GM18511 (cell line): ENCODE data around the gene KDM4C.
A peak's percentile ranks its signal among the peaks of the same experiment; 100 is the strongest.
"Not testable (repeated sequence)": the region's sequence is repeated elsewhere in the genome, so short reads cannot be mapped to it uniquely, and the experiment has no call there.

Experiments
- ATAC-seq: cut with Tn5 transposase; IDR thresholded peaks from one replicate; pipeline ENCODE4 v1.9.1; 2021; ENCODE audit warnings: mild to moderate bottlenecking, moderate library complexity; ENCODE audit not compliant: unreplicated experiment

KDM4C gene

GRCh38 chr9:6802926-6803325, 45.2 kb downstream of the KDM4C start:
- ATAC-seq = no peak

- no peak for ATAC-seq
These were observed 47.8 kb downstream of the KDM4C start for GRCh38 chr9:6805532-6805931.

GRCh38 chr9:6806318-6806717, 48.5 kb downstream of the KDM4C start:
- not testable (repeated sequence) for ATAC-seq

- ATAC-seq = not testable (repeated sequence)
These were observed 49.9 kb downstream of the KDM4C start for GRCh38 chr9:6807669-6808068.

GRCh38 chr9:6811436-6811835, 53.7 kb downstream of the KDM4C start:
- ATAC-seq = no peak

GRCh38 chr9:6816581-6816980, 58.8 kb downstream of the KDM4C start:
- no peak for ATAC-seq

- no peak for ATAC-seq
These were observed 60.6 kb downstream of the KDM4C start for GRCh38 chr9:6818292-6818922.

GRCh38 chr9:6819112-6819511, 61.3 kb downstream of the KDM4C start:
- ATAC-seq = no peak

GRCh38 chr9:6819529-6819928, 61.8 kb downstream of the KDM4C start:
- no peak for ATAC-seq

GRCh38 chr9:6822696-6823095, 64.9 kb downstream of the KDM4C start:
- ATAC-seq = no peak

- peak; percentile 78 for ATAC-seq
These were observed 69.8 kb downstream of the KDM4C start for GRCh38 chr9:6827439-6828145.

- ATAC-seq = no peak
These were observed 71.3 kb downstream of the KDM4C start for GRCh38 chr9:6829027-6829426.

- no peak for ATAC-seq
These were observed 71.8 kb downstream of the KDM4C start for GRCh38 chr9:6829536-6829935.

GRCh38 chr9:6833518-6834192, 75.9 kb downstream of the KDM4C start:
- no peak for ATAC-seq

GRCh38 chr9:6834306-6834705, 76.5 kb downstream of the KDM4C start:
- ATAC-seq = no peak

GRCh38 chr9:6838158-6838557, 80.4 kb downstream of the KDM4C start:
- no peak for ATAC-seq

- ATAC-seq = no peak
These were observed 84.8 kb downstream of the KDM4C start for GRCh38 chr9:6842584-6842947.

GRCh38 chr9:6843742-6844141, 86.0 kb downstream of the KDM4C start:
- no peak for ATAC-seq

- no peak for ATAC-seq
These were observed 86.5 kb downstream of the KDM4C start for GRCh38 chr9:6844267-6844666.

GRCh38 chr9:6845128-6845826, 87.5 kb downstream of the KDM4C start:
- ATAC-seq = no peak

- ATAC-seq = no peak
These were observed 88.1 kb downstream of the KDM4C start for GRCh38 chr9:6845880-6846279.
